ENCODE measurements around the gene TM7SF3. TPM values are rescaled to one million over a fixed set of nuclear protein-coding genes. Genes with fewer than 3 reads are reported as not detected.

The TM7SF3 gene
- total and polyA plus RNA-seq, 11 donors: 5.8 to 84.0 (median 18.7) TPM

DNA sequence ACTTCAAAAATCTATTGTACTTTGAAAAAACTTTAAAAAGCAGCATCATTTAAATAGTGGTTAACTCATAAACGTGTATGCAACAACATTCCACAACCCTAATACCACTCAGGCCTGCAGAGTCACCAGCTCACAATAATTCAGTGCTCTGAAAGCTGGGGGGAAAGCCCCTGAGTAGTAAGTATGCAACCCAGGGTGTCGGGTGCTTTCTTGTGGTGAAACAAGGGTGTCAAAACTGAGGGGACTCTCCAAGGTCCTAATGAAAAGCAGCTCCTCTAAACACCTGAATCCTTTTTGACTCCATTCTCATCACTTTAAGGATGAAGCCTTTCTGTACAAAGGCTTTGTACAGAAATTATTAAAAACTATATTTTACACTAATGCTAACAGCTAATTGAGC, 42.2 kb downstream of the TM7SF3 start:
- H3K27ac ChIP-seq: no peak overlapping the region
- DNase-seq: no peak
- no peaks in the 10 kb centered on the region for H3K27me3 ChIP-seq
- TF ChIP-seq, protein P1, sequence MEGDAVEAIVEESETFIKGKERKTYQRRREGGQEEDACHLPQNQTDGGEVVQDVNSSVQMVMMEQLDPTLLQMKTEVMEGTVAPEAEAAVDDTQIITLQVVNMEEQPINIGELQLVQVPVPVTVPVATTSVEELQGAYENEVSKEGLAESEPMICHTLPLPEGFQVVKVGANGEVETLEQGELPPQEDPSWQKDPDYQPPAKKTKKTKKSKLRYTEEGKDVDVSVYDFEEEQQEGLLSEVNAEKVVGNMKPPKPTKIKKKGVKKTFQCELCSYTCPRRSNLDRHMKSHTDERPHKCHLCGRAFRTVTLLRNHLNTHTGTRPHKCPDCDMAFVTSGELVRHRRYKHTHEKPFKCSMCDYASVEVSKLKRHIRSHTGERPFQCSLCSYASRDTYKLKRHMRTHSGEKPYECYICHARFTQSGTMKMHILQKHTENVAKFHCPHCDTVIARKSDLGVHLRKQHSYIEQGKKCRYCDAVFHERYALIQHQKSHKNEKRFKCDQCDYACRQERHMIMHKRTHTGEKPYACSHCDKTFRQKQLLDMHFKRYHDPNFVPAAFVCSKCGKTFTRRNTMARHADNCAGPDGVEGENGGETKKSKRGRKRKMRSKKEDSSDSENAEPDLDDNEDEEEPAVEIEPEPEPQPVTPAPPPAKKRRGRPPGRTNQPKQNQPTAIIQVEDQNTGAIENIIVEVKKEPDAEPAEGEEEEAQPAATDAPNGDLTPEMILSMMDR (IDR thresholded peaks at IDR 0.05): no peak
- TF ChIP-seq POLR2A (IDR thresholded peaks at IDR 0.05): no peak
- no peak for ATAC-seq
- H3K36me3 ChIP-seq: peaks cover 0 to 97% (median 62%) of the 10 kb centered on the region in 9 donors
- H3K9me3 ChIP-seq: no peaks in the 10 kb centered on the region
- intact Hi-C loops (cut with DNase I): no loop called here
- H3K4me1 ChIP-seq: peaks cover 0 to 10% (median 0%) of the 10 kb centered on the region in 12 donors
- no peak overlapping the region for H3K4me3 ChIP-seq
- 86 to 93% (median 88%) methylated on average over 2 of the region's 2 CpGs for WGBS, 4 donors

DNA sequence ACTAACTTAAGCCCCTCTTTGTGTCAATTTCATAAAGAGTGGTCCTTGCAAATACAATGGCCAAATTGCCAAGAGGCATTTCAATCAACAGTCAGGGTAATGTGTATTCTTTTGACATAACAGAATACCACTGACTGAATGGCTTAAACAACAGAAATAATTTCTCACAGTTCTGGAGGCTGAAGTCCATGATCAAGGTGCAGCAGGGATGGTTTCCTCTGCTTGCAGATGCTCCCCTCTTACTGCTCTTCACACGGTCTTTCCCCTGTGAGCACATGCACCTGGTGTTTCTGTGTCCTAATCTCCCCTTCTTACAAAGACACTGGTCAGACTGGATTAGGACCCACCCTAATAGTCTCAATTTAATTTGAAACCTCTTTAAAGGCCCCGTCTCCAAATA, 44.0 kb downstream of the TM7SF3 start:
- TF ChIP-seq, protein P1 (IDR thresholded peaks at IDR 0.05): no peak
- TF ChIP-seq POLR2A (IDR thresholded peaks at IDR 0.05): no peak
- ATAC-seq: no peak
- WGBS, 4 donors: 94 to 100% (median 96%) methylated on average over 2 of the region's 2 CpGs
- no peak for DNase-seq
- Histone ChIP-seq H3K4me1 (no peaks in the 10 kb centered on the region), H3K9me3 (no peaks in the 10 kb centered on the region), H3K27me3 (no peaks in the 10 kb centered on the region), H3K4me3 (no peak overlapping the region), H3K36me3 (peaks cover 0 to 98% (median 71%) of the 10 kb centered on the region in 9 donors), H3K27ac (no peak overlapping the region)
- intact Hi-C loops (cut with DNase I): no loop called here

DNA sequence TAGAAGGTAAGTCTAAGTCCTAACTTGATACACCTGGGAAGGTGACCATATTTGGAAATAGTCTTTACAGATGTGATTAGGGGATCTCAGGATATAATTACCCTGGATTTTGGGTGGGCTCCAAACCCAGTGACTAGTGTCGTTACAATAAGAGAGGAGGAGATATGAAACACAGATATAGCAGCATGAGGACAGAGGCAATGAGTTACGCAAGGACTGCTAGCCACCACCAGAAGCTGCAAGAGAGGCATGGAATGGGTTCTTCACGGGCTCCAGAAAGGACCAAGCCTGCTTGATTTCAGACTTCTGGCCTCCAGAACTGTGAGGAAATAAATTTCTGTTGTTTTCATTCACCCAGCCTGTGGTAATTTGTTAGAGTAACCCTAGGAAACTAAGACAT, 47.3 kb downstream of the TM7SF3 start:
- intact Hi-C loops (cut with DNase I): no loop called here
- TF ChIP-seq POLR2A (IDR thresholded peaks at IDR 0.05): no peak
- TF ChIP-seq, protein P1 (IDR thresholded peaks at IDR 0.05): no peak
- no peak overlapping the region for H3K27ac ChIP-seq
- H3K36me3 ChIP-seq: peaks cover 0 to 97% (median 75%) of the 10 kb centered on the region in 9 donors
- H3K4me3 ChIP-seq: no peak overlapping the region
- peaks cover 0 to 3% (median 0%) of the 10 kb centered on the region in 12 donors for H3K4me1 ChIP-seq
- DNase-seq (no peak), ATAC-seq (no peak)
- H3K27me3 ChIP-seq: no peaks in the 10 kb centered on the region
- 74 to 84% (median 77%) methylated on average over 3 of the region's 3 CpGs for WGBS, 4 donors
- no peaks in the 10 kb centered on the region for H3K9me3 ChIP-seq

DNA sequence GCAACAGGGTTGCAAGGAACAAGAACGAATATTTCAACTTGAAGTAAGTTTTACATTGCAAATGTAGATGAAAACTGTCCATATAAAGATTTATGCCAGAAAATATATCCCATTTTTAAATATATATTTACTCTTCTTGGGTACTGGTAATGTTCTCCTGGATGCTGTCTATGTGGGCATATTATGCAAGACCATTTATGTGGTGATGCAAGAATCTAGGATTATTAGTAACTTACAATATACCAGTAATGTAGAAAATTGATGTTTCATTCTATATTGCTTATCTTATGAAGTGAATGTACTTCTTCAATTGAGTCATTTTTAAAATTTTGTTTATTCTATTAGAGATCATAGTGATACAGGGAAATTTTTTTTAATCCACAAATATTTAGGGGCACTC, 50.8 kb downstream of the TM7SF3 start:
- H3K9me3 ChIP-seq: no peaks in the 10 kb centered on the region
- no peak overlapping the region for H3K4me3 ChIP-seq
- no peak for ATAC-seq
- no peak overlapping the region for H3K27ac ChIP-seq
- intact Hi-C loops (cut with DNase I): no loop called here
- no peak for DNase-seq
- peaks cover 0 to 6% (median 0%) of the 10 kb centered on the region in 12 donors for H3K4me1 ChIP-seq
- 90 to 97% (median 94%) methylated on average over 1 of the region's 1 CpG for WGBS, 4 donors
- no peaks in the 10 kb centered on the region for H3K27me3 ChIP-seq
- H3K36me3 ChIP-seq: peaks cover 0 to 99% (median 85%) of the 10 kb centered on the region in 9 donors
- TF ChIP-seq POLR2A (IDR thresholded peaks at IDR 0.05): no peak
- TF ChIP-seq, protein P1 (IDR thresholded peaks at IDR 0.05): no peak
